GM19238 (cell line): ENCODE measurements around the gene PTPRN2.

ENCODE experiments used
- DNase-seq: peaks from one replicate; pipeline ENCODE4 v3.0.0; 2011; ENCODE audit warnings: low spot score; ENCODE audit not compliant: insufficient read length

The PTPRN2 gene

DNA sequence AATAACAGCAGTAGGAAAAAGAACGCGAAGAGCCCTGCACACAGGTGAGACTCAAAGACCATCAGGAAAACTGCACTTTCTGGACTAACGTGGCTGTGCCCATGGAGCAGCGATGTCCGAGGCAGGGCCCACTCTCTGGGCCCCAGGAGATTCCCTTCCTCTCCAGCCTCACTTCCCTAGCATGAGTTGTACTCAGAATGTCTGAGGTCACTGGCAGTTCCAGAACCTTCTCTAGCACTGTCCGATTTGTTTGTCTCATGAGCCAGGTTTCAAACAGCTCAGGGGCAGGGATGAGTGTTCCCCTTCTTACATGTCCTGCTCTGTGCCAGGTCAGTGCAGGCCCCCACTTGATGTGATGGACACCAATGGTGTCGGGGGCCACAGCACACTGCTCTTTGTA lies 484.2 kb downstream of the PTPRN2 start:
- no peak for DNase-seq

DNA sequence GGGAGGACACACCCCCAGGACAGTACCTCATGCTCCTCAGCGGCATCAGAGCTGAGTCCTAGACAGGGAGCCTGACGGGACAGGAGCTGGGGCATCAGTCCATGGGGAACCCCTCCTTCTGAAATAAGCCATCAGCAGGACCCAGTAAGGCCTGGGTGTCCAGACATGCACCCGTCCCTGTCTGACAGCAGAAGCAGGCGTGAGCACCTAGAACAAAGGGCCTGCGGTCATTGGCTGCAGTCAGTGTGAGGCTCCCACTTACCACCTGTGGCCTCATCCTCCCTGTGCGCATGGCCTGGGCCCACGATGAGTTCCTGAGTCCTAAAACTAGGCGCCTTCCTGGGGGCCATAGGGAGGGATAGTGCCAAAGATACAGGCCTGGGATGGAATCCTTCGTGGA lies 484.7 kb downstream of the PTPRN2 start:
- DNase-seq = no peak

DNA sequence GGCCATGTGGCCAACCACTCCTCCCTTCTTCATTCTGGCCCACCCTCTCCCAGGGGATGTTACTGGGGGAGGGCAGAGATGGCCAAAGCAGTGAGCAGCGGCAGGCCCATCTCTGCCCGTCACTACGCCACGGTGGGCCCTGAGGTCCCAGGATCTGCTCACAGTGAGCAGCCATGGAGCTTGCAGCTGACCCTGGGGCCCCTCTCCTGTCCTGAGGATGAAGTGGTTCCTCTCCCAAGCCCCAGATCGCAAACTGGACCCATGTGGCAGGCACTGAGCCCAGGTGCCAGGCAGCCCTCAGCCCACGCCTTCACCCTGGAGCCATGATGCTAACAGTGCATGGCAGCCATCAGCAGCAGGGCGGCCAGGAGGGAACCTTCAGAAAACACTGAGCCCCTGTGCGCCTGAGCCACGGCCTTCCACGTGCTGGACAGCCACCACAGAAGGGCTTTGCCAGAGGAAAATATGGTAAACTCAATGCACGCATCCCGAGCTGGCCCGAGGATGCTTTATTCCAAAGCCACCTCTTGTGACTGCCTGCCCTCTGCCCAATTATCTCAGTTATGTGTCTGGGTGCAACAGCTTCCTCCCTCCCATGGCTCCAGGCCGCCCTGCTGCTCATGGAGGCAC lies 485.7 kb downstream of the PTPRN2 start:
- DNase-seq = no peak

DNA sequence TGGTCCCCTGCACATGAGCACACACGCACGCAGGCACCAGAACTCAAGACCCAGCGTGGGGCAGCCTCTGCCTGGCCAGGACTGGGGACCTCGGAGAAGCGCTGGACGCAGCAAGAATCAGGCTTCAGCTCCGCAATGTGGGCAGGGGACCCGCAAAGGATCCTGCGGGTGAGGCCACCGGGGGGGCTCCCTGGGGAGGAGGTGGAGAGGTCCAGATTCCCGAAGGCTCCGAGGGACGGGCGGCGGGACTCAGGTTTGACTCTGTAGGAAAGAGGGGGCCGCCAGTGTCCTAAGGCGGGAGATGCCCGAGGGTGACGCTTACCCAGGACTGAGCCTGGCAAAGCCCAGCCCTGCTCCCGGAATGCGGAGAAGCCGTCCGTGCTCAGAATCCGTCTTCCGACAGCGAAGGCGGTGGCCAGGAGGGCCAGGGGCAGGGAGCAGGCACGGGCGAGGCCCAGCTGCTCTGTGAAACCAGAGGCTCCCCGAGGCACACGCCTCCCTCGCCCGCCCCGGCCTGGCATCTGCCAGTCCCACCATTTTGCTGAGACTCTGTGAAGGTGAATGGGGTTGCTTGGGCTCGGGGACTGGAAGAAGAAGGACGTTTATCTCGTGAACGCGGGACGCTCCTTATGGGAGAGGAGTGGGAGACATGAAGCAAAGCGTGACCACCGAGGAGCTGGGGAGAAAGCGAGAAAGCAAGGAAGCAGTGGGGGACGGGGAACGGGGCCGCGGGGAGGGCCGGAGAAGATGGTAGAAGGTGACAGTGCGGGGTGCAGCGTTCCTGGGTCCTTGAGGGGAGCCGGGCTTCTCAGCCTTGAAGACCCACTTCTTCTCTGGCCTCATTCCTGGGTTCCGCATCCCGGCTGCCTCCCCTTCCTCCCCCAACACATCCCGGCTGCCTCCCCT lies 489.2 kb downstream of the PTPRN2 start:
- no peak for DNase-seq

DNA sequence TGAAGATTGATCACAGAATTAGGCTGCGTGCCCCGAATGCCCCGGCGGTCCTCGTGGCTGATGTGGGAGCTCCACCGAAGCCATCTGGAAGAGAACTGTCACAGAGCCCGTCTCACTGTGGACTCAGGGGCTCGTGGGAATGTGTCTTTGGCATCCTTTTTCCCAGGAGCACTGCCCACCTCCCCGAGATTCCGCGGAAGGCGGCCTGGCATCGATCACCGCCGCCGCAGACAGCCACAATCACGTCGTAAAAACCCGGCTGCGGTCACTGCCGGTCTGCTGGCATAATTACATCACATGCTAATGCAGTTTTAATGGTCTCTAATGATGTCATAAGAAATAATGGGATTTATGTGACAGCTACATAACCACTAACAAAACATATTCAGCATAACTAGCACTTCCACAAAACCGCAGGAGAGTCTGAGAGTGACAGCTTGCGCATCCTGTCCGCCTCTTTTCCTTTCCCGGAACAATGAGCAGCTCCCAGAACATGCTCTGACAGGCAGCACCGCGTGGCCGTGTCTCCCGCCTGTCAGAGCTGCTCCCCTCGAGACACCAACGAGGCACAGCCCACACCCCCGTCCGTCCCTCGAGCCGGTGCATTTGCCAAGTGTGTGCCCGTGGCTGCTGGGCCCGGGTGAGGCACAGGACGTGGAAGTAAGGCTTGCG lies 490.0 kb downstream of the PTPRN2 start:
- no peak for DNase-seq

DNA sequence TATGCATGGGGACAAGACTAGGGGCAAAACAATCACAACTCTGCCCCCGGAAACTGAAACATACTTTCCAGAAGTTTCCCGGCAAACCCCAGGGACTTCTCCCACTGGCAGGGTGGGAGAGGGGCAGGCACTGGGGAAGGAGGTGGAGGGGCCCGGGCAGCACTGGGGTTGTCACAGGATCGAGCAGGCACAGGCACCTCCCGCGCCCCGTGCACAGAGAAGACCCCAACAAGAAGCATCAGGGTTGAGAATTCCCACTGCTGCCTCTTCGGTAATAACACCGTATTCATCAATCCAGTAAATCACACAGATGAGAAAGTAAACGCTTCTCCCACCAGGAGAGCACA lies 490.5 kb downstream of the PTPRN2 start:
- DNase-seq = no peak

DNA sequence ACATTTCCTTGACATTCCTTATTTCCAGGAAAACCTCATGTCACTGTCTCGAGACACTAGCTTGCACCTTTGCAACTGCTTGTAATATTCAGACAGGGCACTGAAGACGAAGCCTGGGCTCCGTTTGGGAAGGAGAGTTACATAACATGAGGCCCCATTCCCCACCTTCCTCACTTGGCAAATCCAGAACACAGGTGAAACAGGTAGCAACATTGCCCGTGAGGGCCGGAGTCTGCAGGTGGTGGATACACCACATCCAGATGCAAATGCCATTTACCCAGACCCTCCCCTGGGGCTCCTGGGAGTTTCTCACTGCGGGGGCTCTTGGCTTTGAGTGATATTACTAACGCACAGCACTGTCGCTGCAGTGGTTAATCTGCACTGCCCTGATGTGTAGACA lies 491.0 kb downstream of the PTPRN2 start:
- no peak for DNase-seq

DNA sequence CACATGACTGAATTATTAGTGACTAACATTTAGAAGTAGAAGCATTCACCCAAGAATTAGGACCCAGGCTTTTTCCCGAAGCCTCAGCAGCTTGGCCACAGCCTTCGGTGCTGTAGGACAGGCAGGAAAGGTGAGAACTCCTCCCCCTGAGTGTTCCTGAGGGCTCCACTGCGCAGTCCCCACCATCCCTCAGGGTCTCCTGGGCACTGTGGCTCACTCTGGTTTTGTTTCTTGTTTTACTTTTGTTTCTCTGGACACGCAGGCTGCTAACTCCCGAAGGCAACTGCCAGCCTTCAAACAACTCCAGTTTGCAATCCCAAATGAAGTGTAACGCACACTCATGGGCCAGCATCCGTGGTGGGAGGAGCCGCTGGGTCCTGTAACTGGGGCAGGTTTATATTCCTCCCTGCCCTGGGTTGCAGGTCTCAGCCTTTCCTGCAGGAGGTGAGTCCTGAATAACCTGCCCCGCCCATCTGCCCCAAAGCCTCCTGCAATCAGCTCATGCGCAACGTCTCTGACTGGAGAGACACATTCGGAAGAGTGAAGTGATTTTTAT lies 492.9 kb downstream of the PTPRN2 start:
- DNase-seq = no peak

DNA sequence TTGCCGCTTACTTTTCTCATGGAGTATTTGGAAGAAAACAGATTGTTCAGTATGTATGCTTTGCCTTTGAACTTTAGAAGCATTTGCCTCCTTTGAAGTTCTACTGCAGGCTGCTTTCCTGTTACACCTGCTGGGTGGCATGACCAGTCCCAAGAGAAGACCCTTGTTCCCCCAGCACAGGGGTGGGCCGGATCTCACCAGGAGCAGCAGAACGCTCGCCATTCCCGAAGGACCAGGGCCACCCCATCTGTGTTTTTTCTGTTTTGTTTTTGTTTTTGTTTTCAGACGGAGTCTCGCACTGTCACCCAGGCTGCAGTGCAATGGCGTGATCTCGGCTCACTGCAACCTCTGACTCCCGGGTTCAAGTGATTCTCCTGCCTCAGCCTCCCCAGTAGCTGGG lies 493.6 kb downstream of the PTPRN2 start:
- no peak for DNase-seq

DNA sequence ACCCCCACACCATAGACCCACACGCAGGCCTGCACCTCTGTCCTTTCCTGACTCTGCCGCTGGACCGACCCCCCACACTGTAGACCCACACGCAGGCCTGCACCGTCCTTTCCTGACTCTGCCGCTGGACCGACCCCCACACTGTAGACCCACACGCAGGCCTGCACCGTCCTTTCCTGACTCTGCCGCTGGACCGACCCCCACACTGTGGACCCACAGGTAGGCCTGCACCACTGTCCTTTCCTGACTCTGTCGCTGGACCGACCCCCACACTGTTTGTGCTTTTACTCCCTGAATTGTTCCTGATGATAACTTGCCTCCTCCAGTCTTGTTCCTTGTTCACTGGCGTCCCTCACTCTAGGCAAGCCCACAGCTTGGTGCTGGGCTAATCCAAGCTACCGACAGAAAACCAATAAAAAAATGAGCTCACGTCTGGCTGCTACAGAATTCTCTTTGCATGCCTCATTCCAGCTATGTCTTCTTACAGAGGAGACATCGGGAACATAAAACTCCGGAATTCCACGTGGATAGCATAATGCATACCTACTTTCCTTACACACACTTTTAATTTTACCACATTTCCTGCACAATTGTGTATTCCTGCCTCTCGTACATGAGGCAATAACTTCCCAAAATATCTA lies 494.3 kb downstream of the PTPRN2 start:
- DNase-seq = no peak

DNA sequence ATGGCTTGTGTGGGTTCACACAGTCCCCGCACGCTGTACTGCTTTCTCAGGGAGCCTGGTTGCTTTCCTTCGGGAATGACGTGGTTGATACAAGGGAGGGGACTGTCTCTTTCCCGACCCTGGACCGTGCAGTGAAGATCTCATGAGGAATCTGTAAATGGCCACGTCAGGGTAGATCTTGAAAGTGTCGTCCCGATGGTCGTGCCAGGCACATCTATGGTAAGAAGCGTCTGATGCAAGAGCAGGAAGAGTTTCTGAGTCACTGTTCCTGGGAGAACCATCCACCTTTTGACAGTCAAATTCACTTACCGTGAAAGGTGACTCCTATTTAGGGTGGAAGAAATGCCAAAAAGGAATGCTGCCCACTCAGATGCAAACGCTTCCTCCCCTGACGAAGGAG lies 500.4 kb downstream of the PTPRN2 start:
- DNase-seq = no peak

DNA sequence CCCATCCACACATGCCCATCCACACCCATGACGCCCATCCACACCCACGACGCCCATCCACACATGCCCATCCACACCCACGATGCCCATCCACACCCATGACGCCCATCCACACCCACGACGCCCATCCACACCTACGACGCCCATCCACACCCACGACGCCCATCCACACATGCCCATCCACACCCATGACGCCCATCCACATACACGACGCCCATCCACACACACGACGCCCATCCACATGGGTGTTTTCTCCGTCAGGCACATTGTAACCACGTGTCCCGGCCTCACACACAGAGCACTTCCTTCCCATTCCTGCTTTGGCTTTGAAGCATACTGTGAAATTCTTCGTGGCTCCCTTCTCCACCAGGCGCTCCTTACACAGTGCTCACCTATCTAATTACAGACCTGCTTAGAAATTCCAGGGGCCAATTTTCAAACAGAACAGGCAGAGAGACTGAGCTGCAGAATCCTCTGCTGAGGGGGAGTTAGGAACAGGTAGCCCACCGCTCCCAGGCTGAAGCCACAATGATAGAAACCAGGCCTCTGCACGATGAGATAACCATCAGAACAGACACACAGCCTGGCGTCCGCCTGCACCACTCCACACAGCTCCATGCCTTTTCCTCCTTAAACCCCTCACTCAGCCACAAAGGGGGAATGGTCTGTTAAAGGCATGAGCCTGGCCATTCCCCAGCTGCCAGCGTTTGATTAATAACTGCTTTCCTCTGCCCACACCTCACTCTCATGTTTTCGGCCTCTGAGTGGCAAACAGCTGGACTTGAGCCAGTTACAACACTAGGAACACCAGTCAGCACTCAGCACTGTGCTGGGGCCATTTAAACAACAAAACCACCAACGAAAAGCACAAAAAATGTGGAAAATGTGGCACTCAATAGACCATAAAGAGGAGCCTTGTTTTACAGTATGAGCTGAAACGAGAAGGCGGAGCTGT lies 501.6 kb downstream of the PTPRN2 start:
- no peak for DNase-seq

DNA sequence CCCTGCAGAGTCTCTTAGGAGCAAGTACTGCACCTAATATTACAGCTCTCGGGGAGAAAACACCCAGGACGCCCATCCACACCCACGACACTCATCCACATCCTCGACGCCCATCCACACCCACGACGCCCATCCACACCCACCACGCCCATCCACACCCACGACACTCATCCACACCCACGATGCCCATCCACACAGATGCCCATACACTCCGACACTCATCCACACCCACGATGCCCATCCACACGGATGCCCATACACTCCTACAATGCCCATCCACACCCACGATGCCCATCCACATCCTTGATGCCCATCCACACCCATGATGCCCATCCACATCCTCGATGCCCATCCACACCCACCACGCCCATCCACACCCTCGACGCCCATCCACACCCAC lies 503.1 kb downstream of the PTPRN2 start:
- no peak for DNase-seq

DNA sequence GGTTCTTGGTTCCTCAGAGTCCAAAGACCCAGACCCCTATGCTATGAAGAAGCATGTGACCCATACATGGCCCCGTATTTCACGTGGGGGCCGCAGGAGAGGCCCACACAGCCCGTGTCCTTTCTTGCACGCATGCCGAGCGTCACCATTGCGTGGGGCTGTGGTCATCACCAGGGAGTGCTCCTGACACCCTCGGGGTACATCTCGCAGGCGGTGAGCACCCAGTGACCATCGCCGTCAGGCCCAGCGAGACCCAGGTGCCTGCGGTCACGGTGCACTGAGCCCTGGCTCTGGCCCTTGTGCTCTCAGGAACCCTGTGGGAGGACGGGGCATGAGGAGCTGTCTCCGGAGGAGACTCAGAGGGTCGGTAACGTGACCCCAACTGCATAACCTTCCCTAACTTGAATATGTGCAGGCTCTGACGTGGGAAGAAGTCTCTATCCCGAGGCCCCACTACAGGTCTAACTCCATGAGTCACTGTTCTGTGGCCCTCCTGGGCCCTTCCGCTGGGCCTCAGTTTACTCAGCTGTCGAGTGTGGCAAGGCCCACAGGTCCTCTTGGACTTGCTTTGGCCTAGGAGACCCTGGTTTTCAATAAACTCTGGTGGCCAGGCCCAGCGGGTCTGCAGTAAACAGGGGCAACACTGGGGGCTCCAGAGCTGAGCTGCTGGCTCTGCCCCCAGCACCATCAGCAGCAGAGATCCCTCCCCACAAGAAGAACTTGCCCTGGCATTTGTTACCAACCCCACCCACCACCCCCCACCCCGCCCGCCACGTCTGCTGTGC lies 503.9 kb downstream of the PTPRN2 start:
- no peak for DNase-seq

DNA sequence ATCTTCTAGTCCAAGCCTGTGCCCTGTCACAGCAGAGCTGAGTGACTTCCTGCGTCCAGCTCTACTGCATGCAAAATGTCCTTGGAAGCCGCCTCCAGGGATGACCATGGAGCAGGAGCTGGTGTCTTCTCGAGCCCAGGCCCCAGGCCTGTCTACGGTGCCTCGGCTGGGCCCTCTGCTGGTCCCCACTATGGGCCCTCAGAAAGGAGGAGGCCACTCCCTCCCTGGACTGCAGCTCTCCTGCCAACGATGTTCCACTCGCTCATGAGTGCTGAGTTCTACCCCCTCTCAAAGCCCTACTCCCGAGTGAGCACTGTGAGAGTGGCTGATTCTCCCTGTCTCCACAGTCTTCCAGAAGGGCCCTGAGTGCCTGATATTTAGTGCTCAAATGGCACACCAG lies 504.9 kb downstream of the PTPRN2 start:
- DNase-seq = no peak

DNA sequence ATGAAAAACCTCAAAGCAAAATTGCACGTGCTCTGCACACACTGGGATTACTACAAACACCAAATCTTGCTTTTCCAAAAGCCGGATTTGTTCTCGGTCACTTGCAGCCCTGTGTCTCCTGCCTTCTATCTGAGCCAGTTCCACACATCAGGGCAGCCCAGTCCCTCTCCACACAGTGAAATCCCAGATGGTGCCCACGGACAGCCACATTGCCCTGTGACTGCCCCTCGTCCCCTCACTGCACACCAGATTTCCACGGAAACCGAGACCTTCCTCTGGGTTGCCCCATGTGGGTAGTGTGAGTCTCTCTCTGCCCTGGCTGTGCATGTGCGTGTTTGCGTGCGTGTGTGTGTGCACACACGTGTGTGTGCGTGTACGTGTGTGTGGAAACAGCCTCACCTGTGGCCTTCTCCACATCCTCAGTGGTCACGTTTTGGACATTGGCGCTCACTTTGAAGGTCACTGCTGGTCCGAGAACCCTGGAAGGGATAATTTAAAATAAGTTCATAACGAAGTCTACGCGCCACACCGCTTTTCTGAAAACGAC lies 506.7 kb downstream of the PTPRN2 start:
- DNase-seq = no peak

DNA sequence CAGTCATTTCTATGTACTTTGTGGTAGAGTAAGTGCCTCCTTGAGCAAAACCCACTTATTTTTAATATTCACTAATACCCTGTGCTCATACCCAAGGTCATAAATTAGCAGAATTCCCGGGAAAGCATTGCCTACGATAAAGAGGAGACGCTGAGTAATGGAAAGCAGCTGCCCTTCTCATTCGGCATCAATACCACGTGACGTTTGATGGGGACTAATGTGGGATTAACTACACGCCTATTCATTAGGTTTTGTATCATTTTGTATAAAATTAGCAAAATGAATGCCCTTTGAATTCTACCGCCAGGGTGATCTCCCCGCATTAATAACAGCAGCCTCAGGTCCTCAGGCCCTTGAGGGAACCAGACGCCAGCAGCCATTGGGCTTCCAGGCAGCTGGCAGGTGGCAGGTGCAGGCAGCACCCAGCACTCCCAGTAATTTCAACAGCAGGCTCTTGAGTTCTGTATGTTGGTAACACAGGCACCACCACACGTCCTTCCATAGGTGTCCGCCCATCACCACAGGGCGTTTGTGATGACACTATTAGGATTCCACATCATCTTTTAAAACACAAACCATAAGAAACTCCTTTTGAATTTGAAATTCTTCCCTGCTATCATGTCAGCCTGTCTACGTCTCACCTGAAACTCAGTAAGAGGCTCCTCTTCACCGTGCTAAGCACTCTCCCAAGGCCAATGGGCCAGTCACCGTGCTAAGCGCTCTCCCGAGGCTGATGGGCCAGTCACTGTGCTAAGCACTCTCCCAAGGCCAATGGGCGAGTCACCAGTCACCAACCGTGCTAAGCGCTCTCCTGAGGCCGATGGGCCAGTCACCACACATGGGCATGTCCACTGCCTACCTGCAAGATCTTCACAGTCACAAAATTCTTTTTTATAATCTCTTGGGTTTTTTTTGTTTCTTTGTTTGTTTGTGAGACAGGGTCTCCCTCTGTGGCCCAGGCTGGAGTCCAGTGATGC lies 509.4 kb downstream of the PTPRN2 start:
- no peak for DNase-seq

DNA sequence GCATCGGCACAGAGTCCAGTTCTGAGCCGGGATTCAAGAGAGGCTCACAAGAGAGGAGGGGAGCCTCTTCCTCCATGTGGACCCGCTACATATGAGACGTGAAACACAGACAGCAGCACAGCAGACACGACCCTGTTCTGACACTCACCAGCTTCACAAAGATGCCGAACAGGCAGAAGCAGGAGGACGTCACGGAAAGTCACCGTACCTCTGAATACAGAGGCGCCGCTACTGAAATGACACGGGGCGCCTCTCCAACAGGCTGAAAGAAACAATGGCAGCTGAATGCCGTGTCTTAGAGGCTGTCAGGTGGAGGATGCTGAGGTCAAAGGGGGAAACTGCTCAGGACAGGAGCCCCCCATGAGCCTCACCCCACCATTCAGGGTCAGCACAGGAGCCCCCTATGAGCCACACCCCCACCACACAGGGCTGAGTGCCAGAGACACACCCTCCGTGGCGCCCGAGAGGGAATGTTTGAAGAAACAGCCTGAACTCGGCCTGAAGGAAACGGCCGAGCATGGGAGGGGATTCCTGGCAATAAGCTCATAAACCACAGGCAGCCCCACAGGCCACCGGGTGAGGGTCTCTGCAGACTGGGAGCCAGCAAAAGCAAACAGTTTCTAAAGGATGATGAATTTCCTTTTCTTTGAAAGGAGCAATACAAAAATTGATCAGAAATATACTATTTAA lies 510.3 kb downstream of the PTPRN2 start:
- no peak for DNase-seq
